Endothelial cell of umbilical vein (primary cell): ENCODE results near the gene IDH3A.

Experiments used
- CTCF ChIP-seq, 2 donors: IDR thresholded peaks; 1 replicate in 1 of 2; 2 replicates in 1 of 2; pipeline ENCODE4 v1.5.1; 2011; ENCODE audit warnings: low read length in 2 of 2, mild to moderate bottlenecking in 2 of 2, moderate library complexity in 2 of 2, control low read depth in 1 of 2, inconsistent platforms in 1 of 2, low read depth in 1 of 2; ENCODE audit not compliant: insufficient read depth in 1 of 2; ENCODE audit errors: extremely low read depth in 1 of 2
- EZH2 ChIP-seq: IDR thresholded peaks from 2 replicates; pipeline ENCODE4 v1.6.1; 2012; ENCODE audit warnings: borderline replicate concordance, low read depth, mild to moderate bottlenecking, moderate library complexity, low read length, inconsistent platforms; ENCODE audit not compliant: severe bottlenecking
- FOS ChIP-seq: IDR thresholded peaks from 2 replicates; pipeline ENCODE4 v1.6.1; 2011; ENCODE audit warnings: mild to moderate bottlenecking, low read length, moderate library complexity, borderline replicate concordance; ENCODE audit not compliant: insufficient read depth
- JUN ChIP-seq: IDR thresholded peaks from 2 replicates; pipeline ENCODE4 v1.6.1; 2011; ENCODE audit warnings: borderline replicate concordance, low read depth; ENCODE audit not compliant: insufficient read length, insufficient read depth
- MYC ChIP-seq: IDR thresholded peaks from one replicate; pipeline ENCODE4 v1.6.1; 2011; ENCODE audit warnings: mild to moderate bottlenecking, low read depth, low read length
- POLR2A ChIP-seq: IDR thresholded peaks from 2 replicates; pipeline ENCODE4 v1.6.1; 2012; ENCODE audit warnings: low read depth, mild to moderate bottlenecking, control low read depth, low read length
- TF ChIP-seq, protein P1 (sequence below): IDR thresholded peaks from 2 replicates; pipeline ENCODE4 v1.6.1; 2011; ENCODE audit not compliant: insufficient read depth, insufficient read length

- no peak for TF ChIP-seq CTCF (IDR thresholded peaks at IDR 0.05; ENCODE audit: extremely low read depth in 1 of 2, insufficient read depth in 1 of 2, low read depth in 1 of 2, low read length in 2 of 2)
- TF ChIP-seq POLR2A, result no peak
- no peak for TF ChIP-seq FOS
- TF ChIP-seq, protein P1, sequence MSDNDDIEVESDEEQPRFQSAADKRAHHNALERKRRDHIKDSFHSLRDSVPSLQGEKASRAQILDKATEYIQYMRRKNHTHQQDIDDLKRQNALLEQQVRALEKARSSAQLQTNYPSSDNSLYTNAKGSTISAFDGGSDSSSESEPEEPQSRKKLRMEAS, result no peak
- TF ChIP-seq EZH2, result no peak
- no peak for TF ChIP-seq JUN
- TF ChIP-seq MYC, result no peak
These were observed 21.3 kb upstream of the IDH3A start for GRCh38 chr15:78127882-78128281.
